ENCODE data around the gene PHF20. TPM values are rescaled to one million over a fixed set of nuclear protein-coding genes. Genes with fewer than 3 reads are reported as not detected.

The PHF20 gene
- total and polyA plus RNA-seq, 2 of the 13 experiments (the other 11 are each of a cell fraction or from before 2014, with no cell fraction given): 22.8 to 34.1 TPM

DNA sequence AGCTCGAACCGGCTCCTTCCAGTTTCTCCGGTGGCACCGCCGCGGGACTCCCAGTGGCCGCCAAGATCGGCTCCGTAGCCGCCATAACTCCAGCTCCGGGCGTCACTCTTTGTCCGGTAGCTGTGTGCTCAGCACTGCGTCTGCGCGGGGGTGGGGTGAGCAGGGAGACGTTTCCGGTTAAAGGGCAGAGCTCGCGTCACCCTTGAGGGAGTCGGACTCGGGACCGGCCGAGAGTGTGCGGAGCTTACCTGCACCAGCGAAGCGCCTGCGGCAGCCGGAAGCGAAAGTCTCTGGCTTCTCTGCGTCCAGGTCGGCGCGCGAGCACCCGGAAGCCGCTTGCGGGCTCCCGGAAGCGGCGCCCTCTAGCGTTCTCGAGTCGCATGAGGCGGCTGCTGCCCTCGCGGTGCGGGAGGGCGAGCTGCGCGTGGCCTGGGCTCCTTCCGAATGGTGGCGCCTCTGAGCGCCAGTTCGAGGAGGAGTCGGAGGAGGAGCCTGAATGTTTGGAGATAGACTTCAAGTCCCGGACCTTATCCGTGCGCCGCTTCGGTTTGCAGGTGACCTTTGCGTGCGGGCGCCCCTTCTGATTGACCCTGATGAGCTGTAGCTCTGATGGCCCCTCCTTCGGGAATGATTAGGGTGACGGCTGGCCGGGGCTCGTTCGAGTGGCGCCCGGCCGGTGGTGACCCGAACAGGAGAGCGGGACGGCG lies 182.5 kb downstream of the PHF20 start, which contains the start of gene SCAND1 (continued):
- TF ChIP-seq ZNF777 (CRISPR knock-in tag; IDR thresholded peaks at IDR 0.05) (peak; percentile 79), ZNF672 (CRISPR knock-in tag; IDR thresholded peaks at IDR 0.05) (0 out of 2 replicates have a peak, but pooled peaks have one; percentile 67), ZBTB38 (CRISPR knock-in tag; IDR thresholded peaks at IDR 0.05) (peak; percentile 97), IRX3 (CRISPR knock-in tag; IDR thresholded peaks at IDR 0.05; ENCODE audit: borderline replicate concordance, low read depth) (peak; percentile 88), ZNF44 (CRISPR knock-in tag; IDR thresholded peaks at IDR 0.05) (peak; percentile 99), ZNF20 (CRISPR knock-in tag; IDR thresholded peaks at IDR 0.05) (peak; percentile 99), ZNF703 (CRISPR knock-in tag; IDR thresholded peaks at IDR 0.05; ENCODE audit: borderline replicate concordance) (no peak; the same call in 1 of the 2 replicates), ZBTB3 (CRISPR knock-in tag; IDR thresholded peaks at IDR 0.05; ENCODE audit: borderline replicate concordance, low read depth) (0 out of 2 replicates have a peak, but pooled peaks have one; percentile 74), POLR2G (IDR thresholded peaks at IDR 0.05; ENCODE audit: low read depth, low read length) (peak; percentile 98), GLI4 (CRISPR knock-in tag; IDR thresholded peaks at IDR 0.05; ENCODE audit: borderline replicate concordance) (peak; percentile 91; the same call in 1 of the 2 replicates), ARNT2 (CRISPR knock-in tag; IDR thresholded peaks at IDR 0.05; ENCODE audit: low read depth) (peak; percentile 96), ZSCAN9 (CRISPR knock-in tag; IDR thresholded peaks at IDR 0.05; ENCODE audit: borderline replicate concordance) (peak; percentile 92)
- TF ChIP-seq, protein P1, sequence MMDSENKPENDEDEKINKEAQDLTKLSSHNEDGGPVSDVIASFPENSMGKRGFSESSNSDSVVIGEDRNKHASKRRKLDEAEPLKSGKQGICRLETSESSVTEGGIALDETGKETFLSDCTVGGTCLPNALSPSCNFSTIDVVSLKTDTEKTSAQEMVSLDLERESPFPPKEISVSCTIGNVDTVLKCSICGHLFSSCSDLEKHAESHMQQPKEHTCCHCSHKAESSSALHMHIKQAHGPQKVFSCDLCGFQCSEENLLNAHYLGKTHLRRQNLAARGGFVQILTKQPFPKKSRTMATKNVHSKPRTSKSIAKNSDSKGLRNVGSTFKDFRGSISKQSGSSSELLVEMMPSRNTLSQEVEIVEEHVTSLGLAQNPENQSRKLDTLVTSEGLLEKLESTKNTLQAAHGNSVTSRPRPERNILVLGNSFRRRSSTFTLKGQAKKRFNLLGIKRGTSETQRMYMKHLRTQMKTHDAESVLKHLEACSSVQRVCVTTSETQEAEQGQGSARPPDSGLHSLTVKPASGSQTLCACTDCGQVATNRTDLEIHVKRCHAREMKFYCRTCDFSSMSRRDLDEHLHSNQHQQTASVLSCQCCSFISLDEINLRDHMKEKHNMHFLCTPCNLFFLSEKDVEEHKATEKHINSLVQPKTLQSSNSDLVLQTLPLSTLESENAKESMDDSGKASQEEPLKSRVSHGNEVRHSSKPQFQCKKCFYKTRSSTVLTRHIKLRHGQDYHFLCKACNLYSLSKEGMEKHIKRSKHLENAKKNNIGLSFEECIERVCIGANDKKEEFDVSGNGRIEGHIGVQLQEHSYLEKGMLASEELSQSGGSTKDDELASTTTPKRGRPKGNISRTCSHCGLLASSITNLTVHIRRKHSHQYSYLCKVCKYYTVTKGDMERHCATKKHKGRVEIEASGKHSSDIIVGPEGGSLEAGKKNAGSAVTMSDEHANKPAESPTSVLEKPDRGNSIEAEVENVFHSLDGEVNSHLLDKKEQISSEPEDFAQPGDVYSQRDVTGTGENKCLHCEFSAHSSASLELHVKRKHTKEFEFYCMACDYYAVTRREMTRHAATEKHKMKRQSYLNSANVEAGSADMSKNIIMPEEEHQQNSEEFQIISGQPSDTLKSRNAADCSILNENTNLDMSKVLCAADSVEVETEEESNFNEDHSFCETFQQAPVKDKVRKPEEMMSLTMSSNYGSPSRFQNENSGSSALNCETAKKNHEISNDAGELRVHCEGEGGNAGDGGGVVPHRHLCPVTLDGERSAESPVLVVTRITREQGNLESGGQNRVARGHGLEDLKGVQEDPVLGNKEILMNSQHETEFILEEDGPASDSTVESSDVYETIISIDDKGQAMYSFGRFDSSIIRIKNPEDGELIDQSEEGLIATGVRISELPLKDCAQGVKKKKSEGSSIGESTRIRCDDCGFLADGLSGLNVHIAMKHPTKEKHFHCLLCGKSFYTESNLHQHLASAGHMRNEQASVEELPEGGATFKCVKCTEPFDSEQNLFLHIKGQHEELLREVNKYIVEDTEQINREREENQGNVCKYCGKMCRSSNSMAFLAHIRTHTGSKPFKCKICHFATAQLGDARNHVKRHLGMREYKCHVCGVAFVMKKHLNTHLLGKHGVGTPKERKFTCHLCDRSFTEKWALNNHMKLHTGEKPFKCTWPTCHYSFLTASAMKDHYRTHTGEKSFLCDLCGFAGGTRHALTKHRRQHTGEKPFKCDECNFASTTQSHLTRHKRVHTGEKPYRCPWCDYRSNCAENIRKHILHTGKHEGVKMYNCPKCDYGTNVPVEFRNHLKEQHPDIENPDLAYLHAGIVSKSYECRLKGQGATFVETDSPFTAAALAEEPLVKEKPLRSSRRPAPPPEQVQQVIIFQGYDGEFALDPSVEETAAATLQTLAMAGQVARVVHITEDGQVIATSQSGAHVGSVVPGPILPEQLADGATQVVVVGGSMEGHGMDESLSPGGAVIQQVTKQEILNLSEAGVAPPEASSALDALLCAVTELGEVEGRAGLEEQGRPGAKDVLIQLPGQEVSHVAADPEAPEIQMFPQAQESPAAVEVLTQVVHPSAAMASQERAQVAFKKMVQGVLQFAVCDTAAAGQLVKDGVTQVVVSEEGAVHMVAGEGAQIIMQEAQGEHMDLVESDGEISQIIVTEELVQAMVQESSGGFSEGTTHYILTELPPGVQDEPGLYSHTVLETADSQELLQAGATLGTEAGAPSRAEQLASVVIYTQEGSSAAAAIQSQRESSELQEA (CRISPR knock-in tag; IDR thresholded peaks at IDR 0.05; ENCODE audit: not compliant biosample characterization): peak; percentile 95
- TF ChIP-seq, protein P2, sequence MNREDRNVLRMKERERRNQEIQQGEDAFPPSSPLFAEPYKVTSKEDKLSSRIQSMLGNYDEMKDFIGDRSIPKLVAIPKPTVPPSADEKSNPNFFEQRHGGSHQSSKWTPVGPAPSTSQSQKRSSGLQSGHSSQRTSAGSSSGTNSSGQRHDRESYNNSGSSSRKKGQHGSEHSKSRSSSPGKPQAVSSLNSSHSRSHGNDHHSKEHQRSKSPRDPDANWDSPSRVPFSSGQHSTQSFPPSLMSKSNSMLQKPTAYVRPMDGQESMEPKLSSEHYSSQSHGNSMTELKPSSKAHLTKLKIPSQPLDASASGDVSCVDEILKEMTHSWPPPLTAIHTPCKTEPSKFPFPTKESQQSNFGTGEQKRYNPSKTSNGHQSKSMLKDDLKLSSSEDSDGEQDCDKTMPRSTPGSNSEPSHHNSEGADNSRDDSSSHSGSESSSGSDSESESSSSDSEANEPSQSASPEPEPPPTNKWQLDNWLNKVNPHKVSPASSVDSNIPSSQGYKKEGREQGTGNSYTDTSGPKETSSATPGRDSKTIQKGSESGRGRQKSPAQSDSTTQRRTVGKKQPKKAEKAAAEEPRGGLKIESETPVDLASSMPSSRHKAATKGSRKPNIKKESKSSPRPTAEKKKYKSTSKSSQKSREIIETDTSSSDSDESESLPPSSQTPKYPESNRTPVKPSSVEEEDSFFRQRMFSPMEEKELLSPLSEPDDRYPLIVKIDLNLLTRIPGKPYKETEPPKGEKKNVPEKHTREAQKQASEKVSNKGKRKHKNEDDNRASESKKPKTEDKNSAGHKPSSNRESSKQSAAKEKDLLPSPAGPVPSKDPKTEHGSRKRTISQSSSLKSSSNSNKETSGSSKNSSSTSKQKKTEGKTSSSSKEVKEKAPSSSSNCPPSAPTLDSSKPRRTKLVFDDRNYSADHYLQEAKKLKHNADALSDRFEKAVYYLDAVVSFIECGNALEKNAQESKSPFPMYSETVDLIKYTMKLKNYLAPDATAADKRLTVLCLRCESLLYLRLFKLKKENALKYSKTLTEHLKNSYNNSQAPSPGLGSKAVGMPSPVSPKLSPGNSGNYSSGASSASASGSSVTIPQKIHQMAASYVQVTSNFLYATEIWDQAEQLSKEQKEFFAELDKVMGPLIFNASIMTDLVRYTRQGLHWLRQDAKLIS (CRISPR knock-in tag; IDR thresholded peaks at IDR 0.05): peak; percentile 26; the same call in 1 of the 2 replicates
- TF ChIP-seq, protein P3, sequence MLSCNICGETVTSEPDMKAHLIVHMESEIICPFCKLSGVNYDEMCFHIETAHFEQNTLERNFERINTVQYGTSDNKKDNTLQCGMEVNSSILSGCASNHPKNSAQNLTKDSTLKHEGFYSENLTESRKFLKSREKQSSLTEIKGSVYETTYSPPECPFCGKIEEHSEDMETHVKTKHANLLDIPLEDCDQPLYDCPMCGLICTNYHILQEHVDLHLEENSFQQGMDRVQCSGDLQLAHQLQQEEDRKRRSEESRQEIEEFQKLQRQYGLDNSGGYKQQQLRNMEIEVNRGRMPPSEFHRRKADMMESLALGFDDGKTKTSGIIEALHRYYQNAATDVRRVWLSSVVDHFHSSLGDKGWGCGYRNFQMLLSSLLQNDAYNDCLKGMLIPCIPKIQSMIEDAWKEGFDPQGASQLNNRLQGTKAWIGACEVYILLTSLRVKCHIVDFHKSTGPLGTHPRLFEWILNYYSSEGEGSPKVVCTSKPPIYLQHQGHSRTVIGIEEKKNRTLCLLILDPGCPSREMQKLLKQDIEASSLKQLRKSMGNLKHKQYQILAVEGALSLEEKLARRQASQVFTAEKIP (CRISPR knock-in tag; IDR thresholded peaks at IDR 0.05; ENCODE audit: borderline replicate concordance): no peak
